ENCODE results near the gene ANXA11. TPM values are rescaled to one million over a fixed set of nuclear protein-coding genes. Genes with fewer than 3 reads are reported as not detected.
A peak's percentile ranks its signal among the peaks of the same experiment; 100 is the strongest.
"Not testable (repeated sequence)": the region's sequence is repeated elsewhere in the genome, so short reads cannot be mapped to it uniquely, and the experiment has no call there.

ANXA11 gene
- total and polyA plus RNA-seq, 2 of the 4 experiments (the other 2 are of a cell fraction) = 39.4 to 109 TPM

DNA sequence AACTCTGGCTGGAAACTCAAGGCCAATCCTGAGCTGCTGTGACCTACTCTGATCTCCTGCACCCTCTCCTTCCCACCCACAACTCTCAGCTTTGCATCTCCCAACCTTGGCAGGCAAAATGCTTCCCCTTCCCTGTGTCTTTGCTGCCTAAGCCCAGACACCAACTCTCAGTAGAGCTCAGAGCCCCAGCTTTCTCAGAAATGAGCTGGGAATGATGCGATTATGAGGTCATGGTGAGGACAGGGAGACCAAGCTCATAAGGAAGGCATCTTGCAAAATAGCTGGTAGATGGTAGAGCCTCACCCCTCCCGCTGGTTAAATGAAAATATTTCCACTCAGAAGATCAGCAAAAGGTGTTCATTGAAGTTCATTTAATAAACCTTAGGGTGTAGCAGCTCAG, 49.4 kb upstream of the ANXA11 start:
- H3K27ac ChIP-seq (ENCODE audit: insufficient read depth, low read length); H3K56ac ChIP-seq (ENCODE audit: extremely low read depth, insufficient read depth, low read length); H3K4me2 ChIP-seq (ENCODE audit: low read depth, low read length); H2BK5ac ChIP-seq (ENCODE audit: low read depth, low read length, poor library complexity, severe bottlenecking); H3K27me3 ChIP-seq (ENCODE audit: control insufficient read depth, insufficient read depth, low read length); H4K91ac ChIP-seq (ENCODE audit: insufficient read depth, low read depth, low read length); H2AK5ac ChIP-seq (ENCODE audit: low read depth, low read length); H4K5ac ChIP-seq (ENCODE audit: low read depth, low read length); H2BK120ac ChIP-seq (ENCODE audit: low read depth, low read length); H3K4me1 ChIP-seq (ENCODE audit: control insufficient read depth, insufficient read depth, low read length); H2BK20ac ChIP-seq (ENCODE audit: low read depth, low read length); DNase-seq; H4K8ac ChIP-seq (ENCODE audit: low read depth in 2 of 2, low read length in 2 of 2); BruUV-seq (replicated peaks); POLR2A ChIA-PET (ENCODE audit: unreplicated experiment); H3K36me3 ChIP-seq (ENCODE audit: control insufficient read depth, insufficient read depth, low read length); H4K20me1 ChIP-seq (ENCODE audit: insufficient read depth, low read length); H2AK9ac ChIP-seq (replicated peaks; ENCODE audit: low read depth, low read length, poor library complexity); H3K14ac ChIP-seq (replicated peaks; ENCODE audit: low read depth, low read length); H3K9ac ChIP-seq (ENCODE audit: low read depth, low read length); H3K23ac ChIP-seq (ENCODE audit: low read depth, low read length); dilution Hi-C loops (cut with HindIII; ENCODE audit: low sequenced_read_pairs, unreplicated experiment); H2BK15ac ChIP-seq (ENCODE audit: low read depth, low read length); H2AFZ ChIP-seq (replicated peaks; ENCODE audit: low read length, poor library complexity); H3K9me3 ChIP-seq (ENCODE audit: control insufficient read depth, insufficient read depth, low read length); CTCF ChIA-PET; H3K18ac ChIP-seq (ENCODE audit: low read depth, low read length); intact Hi-C loops (cut with micrococcal nuclease); H3K9me1 ChIP-seq (ENCODE audit: insufficient read depth, low read length); H3K4me3 ChIP-seq (ENCODE audit: insufficient read depth, low read depth, low read length); H3K79me1 ChIP-seq (ENCODE audit: low read depth in 1 of 2, low read length in 2 of 2); H3K4ac ChIP-seq (ENCODE audit: low read depth, low read length): not testable (repeated sequence)
- peak; percentile 21; the same call in 1 of the 2 replicates for ATAC-seq (ENCODE audit: low read depth)
- no CpG with 5 or more reads among the region's 2 CpGs for WGBS, 2 experiments (ENCODE audit: extremely low coverage in 2 of 2, insufficient read length in 1 of 2)
- in situ Hi-C loops (cut with MboI; ENCODE audit: low sequenced_read_pairs) = loop anchor here (25.0 kb wide), 1 partner anchor 692 kb away; the partner anchor contains the start of gene SFTPA2

- in situ Hi-C loops (cut with MboI; ENCODE audit: low sequenced_read_pairs) = loop anchor here (25.0 kb wide), 1 partner anchor 692 kb away; the partner anchor contains the start of gene SFTPA2
- BruUV-seq (replicated peaks); intact Hi-C loops (cut with micrococcal nuclease): not testable (repeated sequence)
Measured at GRCh38 chr10:80253963-80254271, 48.6 kb upstream of the ANXA11 start.

More at GRCh38 chr10:80253963-80254271, 48.6 kb upstream of the ANXA11 start:
- H2BK120ac ChIP-seq (ENCODE audit: low read depth, low read length); H3K9me1 ChIP-seq (ENCODE audit: insufficient read depth, low read length); dilution Hi-C loops (cut with HindIII; ENCODE audit: low sequenced_read_pairs, unreplicated experiment); H3K36me3 ChIP-seq (ENCODE audit: control insufficient read depth, insufficient read depth, low read length); H3K27ac ChIP-seq (ENCODE audit: insufficient read depth, low read length); H2AK9ac ChIP-seq (replicated peaks; ENCODE audit: low read depth, low read length, poor library complexity); H3K18ac ChIP-seq (ENCODE audit: low read depth, low read length); H2BK5ac ChIP-seq (ENCODE audit: low read depth, low read length, poor library complexity, severe bottlenecking); H3K4me1 ChIP-seq (ENCODE audit: control insufficient read depth, insufficient read depth, low read length); POLR2A ChIA-PET (ENCODE audit: unreplicated experiment); H2AFZ ChIP-seq (replicated peaks; ENCODE audit: low read length, poor library complexity); H4K5ac ChIP-seq (ENCODE audit: low read depth, low read length); H3K23ac ChIP-seq (ENCODE audit: low read depth, low read length); H2AK5ac ChIP-seq (ENCODE audit: low read depth, low read length); H3K9ac ChIP-seq (ENCODE audit: low read depth, low read length); H3K4me2 ChIP-seq (ENCODE audit: low read depth, low read length); H4K91ac ChIP-seq (ENCODE audit: insufficient read depth, low read depth, low read length); H3K56ac ChIP-seq (ENCODE audit: extremely low read depth, insufficient read depth, low read length); H3K4ac ChIP-seq (ENCODE audit: low read depth, low read length); H2BK20ac ChIP-seq (ENCODE audit: low read depth, low read length); H4K8ac ChIP-seq (ENCODE audit: low read depth in 2 of 2, low read length in 2 of 2); ATAC-seq (ENCODE audit: low read depth); H2BK15ac ChIP-seq (ENCODE audit: low read depth, low read length); H3K9me3 ChIP-seq (ENCODE audit: control insufficient read depth, insufficient read depth, low read length); H3K14ac ChIP-seq (replicated peaks; ENCODE audit: low read depth, low read length); H3K27me3 ChIP-seq (ENCODE audit: control insufficient read depth, insufficient read depth, low read length); H4K20me1 ChIP-seq (ENCODE audit: insufficient read depth, low read length); H3K79me1 ChIP-seq (ENCODE audit: low read depth in 1 of 2, low read length in 2 of 2); DNase-seq; H3K4me3 ChIP-seq (ENCODE audit: insufficient read depth, low read depth, low read length): not testable (repeated sequence)
- CTCF ChIA-PET = interaction anchor here (0.7 kb wide), 1 partner anchor 851 kb away, joined by 3 read pairs; no protein-coding TSS in a partner anchor
- WGBS, 2 experiments (ENCODE audit: extremely low coverage in 2 of 2, insufficient read length in 1 of 2) = no CpG with 5 or more reads among the region's 1 CpG
